ENCODE results near the gene TNK2.

- TF ChIP-seq ELF4 (IDR thresholded peaks at IDR 0.05) (no peak), BHLHE40 (IDR thresholded peaks at IDR 0.05; ENCODE audit: borderline replicate concordance) (no peak), NFRKB (IDR thresholded peaks at IDR 0.05) (no peak), SP1 (IDR thresholded peaks at IDR 0.05) (no peak)
These were observed 19.1 kb downstream of the TNK2 start for GRCh38 chr3:195888981-195889869.
